Thoracic aorta (tissue), 2 donors: ENCODE data around the gene GNA14. TPM values are rescaled to one million over a fixed set of nuclear protein-coding genes. Genes with fewer than 3 reads are reported as not detected.

Experiments
- ATAC-seq: fragments of 150-250 bp; one replicate; pipeline ENCODE4 v1.8.0; 2017; ENCODE audit warnings: low read depth; ENCODE audit not compliant: insufficient number of reproducible peaks, low FRiP score
- DNase-seq: peaks from one replicate; pipeline ENCODE4 v3.0.0-alpha.2; 2020; ENCODE audit warnings: low spot score
- H3K27ac ChIP-seq, 2 donors: fragments of 200-600 bp; sonication (generic); 1 replicate in 1 of 2; 2 replicates in 1 of 2; pipeline ENCODE4 v1.5.1; 2016; ENCODE audit warnings: mild to moderate bottlenecking in 2 of 2, moderate library complexity in 2 of 2
- H3K27me3 ChIP-seq: fragments of 200-600 bp; sonication (generic); replicated peaks from 2 replicates; pipeline ENCODE4 v1.6.0; 2016; ENCODE audit warnings: mild to moderate bottlenecking; ENCODE audit not compliant: insufficient read depth
- H3K36me3 ChIP-seq: fragments of 200-600 bp; sonication (generic); one replicate; pipeline ENCODE4 v1.5.1; 2016
- H3K4me1 ChIP-seq, 2 donors: fragments of 200-600 bp; sonication (generic); 1 replicate in 1 of 2; 2 replicates in 1 of 2; pipeline versions ENCODE4 v1.5.1 to v1.6.0; 2016; ENCODE audit warnings: low read depth in 2 of 2, mild to moderate bottlenecking in 1 of 2; ENCODE audit not compliant: control insufficient read depth in 1 of 2
- H3K4me3 ChIP-seq: fragments of 200-600 bp; sonication (generic); 2 replicates; pipeline ENCODE4 v1.5.1; 2016; ENCODE audit warnings: mild to moderate bottlenecking
- H3K9me3 ChIP-seq: fragments of 200-600 bp; sonication (generic); 2 replicates; pipeline ENCODE4 v1.5.1; 2016
- total RNA-seq, 2 donors: library from RNA; depleted of rRNA; stranded (reverse); fragments of >200 nt; gene quantifications; one replicate each; pipeline versions ENCODE4 v1.1.0 to v1.2.3, GENCODE V29; 2016
- TF ChIP-seq, protein P1 (sequence below): fragments of 200-600 bp; sonication (generic); IDR thresholded peaks from one replicate; pipeline ENCODE4 v1.5.1; 2019; ENCODE audit warnings: antibody characterized with exemption

Gene GNA14
- total RNA-seq, 2 donors from 2014 or later = 5.8 to 8.4 TPM

DNA sequence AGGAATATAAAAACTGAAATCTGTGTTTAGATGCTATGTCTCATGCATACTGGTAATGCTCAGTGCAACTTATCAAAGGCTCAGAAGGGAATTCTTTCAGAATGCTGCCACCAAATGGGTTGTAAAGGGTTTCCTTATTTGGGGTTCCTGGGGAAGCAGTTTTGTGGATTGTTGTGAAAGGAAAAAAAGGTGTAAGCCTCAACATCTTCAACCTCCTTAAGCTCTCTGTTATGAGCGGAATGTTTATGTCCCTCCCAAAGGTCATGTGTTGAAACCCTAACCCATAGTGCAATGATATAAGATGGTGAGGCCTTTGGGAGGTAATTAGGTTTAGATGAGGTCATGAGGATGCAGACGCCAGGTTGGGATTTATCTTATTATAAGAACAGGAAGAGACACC lies 41.6 kb downstream of the GNA14 start:
- H3K4me3 ChIP-seq = no peak overlapping the region
- H3K27ac ChIP-seq = peak overlapping the region in 1 of 2 donors; percentile 63
- H3K9me3 ChIP-seq = no peaks in the 10 kb centered on the region
- DNase-seq = no peak
- H3K27me3 ChIP-seq = no peaks in the 10 kb centered on the region
- H3K4me1 ChIP-seq = peaks cover 0 to 3% of the 10 kb centered on the region in 2 donors
- H3K36me3 ChIP-seq = no peaks in the 10 kb centered on the region
- TF ChIP-seq, protein P1, sequence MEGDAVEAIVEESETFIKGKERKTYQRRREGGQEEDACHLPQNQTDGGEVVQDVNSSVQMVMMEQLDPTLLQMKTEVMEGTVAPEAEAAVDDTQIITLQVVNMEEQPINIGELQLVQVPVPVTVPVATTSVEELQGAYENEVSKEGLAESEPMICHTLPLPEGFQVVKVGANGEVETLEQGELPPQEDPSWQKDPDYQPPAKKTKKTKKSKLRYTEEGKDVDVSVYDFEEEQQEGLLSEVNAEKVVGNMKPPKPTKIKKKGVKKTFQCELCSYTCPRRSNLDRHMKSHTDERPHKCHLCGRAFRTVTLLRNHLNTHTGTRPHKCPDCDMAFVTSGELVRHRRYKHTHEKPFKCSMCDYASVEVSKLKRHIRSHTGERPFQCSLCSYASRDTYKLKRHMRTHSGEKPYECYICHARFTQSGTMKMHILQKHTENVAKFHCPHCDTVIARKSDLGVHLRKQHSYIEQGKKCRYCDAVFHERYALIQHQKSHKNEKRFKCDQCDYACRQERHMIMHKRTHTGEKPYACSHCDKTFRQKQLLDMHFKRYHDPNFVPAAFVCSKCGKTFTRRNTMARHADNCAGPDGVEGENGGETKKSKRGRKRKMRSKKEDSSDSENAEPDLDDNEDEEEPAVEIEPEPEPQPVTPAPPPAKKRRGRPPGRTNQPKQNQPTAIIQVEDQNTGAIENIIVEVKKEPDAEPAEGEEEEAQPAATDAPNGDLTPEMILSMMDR = no peak
- ATAC-seq = no peak

DNA sequence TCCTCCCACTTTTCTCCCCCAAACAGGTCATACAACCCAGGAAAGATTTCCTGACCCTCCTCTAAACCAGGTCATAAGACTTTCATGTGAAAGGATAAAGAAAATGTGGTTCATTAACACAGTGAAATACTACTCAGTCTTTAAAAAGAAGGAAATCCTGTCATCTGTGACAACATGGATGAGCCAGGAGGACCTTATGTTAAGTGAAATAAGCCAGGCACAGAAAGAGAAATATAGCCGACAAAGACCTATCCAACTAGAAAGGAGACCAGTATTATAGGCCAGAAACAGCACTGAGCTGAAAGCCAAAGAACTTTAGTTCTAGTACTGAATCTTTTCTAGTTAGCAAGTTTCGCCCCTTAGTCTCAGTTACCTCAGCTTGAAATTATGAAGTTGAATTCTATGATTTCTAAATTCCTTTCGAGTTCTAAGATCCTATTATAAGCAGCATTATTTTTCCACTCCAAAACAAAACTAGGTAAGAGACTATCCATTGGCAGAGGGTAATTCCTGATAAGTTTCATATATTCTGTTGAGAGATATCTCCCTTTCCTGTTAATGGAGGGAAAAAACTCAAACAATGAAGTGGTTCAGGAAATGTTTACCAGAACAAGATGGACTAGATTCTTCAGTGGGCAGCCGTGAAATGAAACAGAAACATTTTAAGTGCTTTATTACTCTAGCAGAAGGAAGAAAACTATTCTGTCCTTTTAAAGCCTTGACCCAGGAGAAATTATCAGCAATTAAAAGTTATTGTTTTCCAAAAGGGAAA lies 42.5 kb downstream of the GNA14 start:
- no peaks in the 10 kb centered on the region for H3K9me3 ChIP-seq
- ATAC-seq = no peak
- no peaks in the 10 kb centered on the region for H3K27me3 ChIP-seq
- DNase-seq = no peak
- no peaks in the 10 kb centered on the region for H3K36me3 ChIP-seq
- H3K27ac ChIP-seq = peak overlapping the region in 1 of 2 donors; percentile 63
- no peak overlapping the region for H3K4me3 ChIP-seq
- H3K4me1 ChIP-seq = peaks cover 0 to 3% of the 10 kb centered on the region in 2 donors
- TF ChIP-seq, protein P1 = no peak

- Histone ChIP-seq H3K27ac (no peak overlapping the region), H3K4me3 (no peak overlapping the region), H3K4me1 (peaks cover 0 to 3% of the 10 kb centered on the region in 2 donors), H3K27me3 (no peaks in the 10 kb centered on the region), H3K9me3 (no peaks in the 10 kb centered on the region), H3K36me3 (no peaks in the 10 kb centered on the region)
- DNase-seq (no peak), ATAC-seq (no peak)
- TF ChIP-seq, protein P1 = no peak
These were observed 43.8 kb downstream of the GNA14 start for GRCh38 chr9:77604316-77604715.

GRCh38 chr9:77602852-77603251 lies 45.3 kb downstream of the GNA14 start:
- Histone ChIP-seq H3K27ac (no peak overlapping the region), H3K4me3 (no peak overlapping the region), H3K27me3 (no peaks in the 10 kb centered on the region), H3K4me1 (peaks cover 0 to 3% of the 10 kb centered on the region in 2 donors), H3K36me3 (no peaks in the 10 kb centered on the region), H3K9me3 (no peaks in the 10 kb centered on the region)
- no peak for ATAC-seq
- no peak for DNase-seq
- TF ChIP-seq, protein P1 = no peak

GRCh38 chr9:77601476-77602099 lies 46.5 kb downstream of the GNA14 start:
- no peak for DNase-seq
- Histone ChIP-seq H3K27ac (no peak overlapping the region), H3K27me3 (no peaks in the 10 kb centered on the region), H3K4me1 (peaks cover 0 to 3% of the 10 kb centered on the region in 2 donors), H3K9me3 (no peaks in the 10 kb centered on the region), H3K36me3 (no peaks in the 10 kb centered on the region), H3K4me3 (no peak overlapping the region)
- TF ChIP-seq, protein P1 = no peak
- no peak for ATAC-seq
